Fibroblast of lung (primary cell): ENCODE measurements around the gene TCF23. TPM values are rescaled to one million over a fixed set of nuclear protein-coding genes. Genes with fewer than 3 reads are reported as not detected.

ENCODE experiments used
- DNase-seq, 2 donors: peaks; one replicate each; pipeline versions ENCODE4 v3.0.0 to v3.0.0-alpha.2; 2010; ENCODE audit warnings: low read depth in 2 of 2
- H2AFZ ChIP-seq: 2 replicates; pipeline ENCODE4 v1.5.1; 2012; ENCODE audit warnings: low read length, control low read depth, inconsistent platforms
- H3K27ac ChIP-seq: 2 replicates; pipeline ENCODE4 v1.5.1; 2011; ENCODE audit warnings: low read length, control low read depth; ENCODE audit not compliant: insufficient read depth
- H3K27me3 ChIP-seq: 2 replicates; pipeline ENCODE4 v1.5.1; 2011; ENCODE audit warnings: mild to moderate bottlenecking, low read length; ENCODE audit not compliant: control insufficient read depth, insufficient read depth
- H3K36me3 ChIP-seq: 2 replicates; pipeline ENCODE4 v1.5.1; 2011; ENCODE audit warnings: low read length; ENCODE audit not compliant: control insufficient read depth, insufficient read depth
- H3K4me1 ChIP-seq: 2 replicates; pipeline ENCODE4 v1.5.1; 2011; ENCODE audit warnings: low read length; ENCODE audit not compliant: control insufficient read depth, insufficient read depth; ENCODE audit errors: extremely low read depth
- H3K4me2 ChIP-seq: 2 replicates; pipeline ENCODE4 v1.5.1; 2011; ENCODE audit warnings: low read length, control low read depth; ENCODE audit not compliant: insufficient read depth; ENCODE audit errors: extremely low read depth
- H3K4me3 ChIP-seq, 4 experiments: fragments of 200-600 bp in 1 of 4; sonication (generic) in 1 of 4; replicated peaks in 1 of 4; 2 replicates each; pipeline ENCODE4 v1.5.1; 2011 to 2016; ENCODE audit warnings: low read length in 4 of 4, low read depth in 3 of 4, mild to moderate bottlenecking in 3 of 4, control low read depth in 2 of 4, inconsistent platforms in 1 of 4, mixed read lengths in 1 of 4; ENCODE audit not compliant: insufficient read depth in 1 of 4; ENCODE audit errors: control extremely low read depth in 1 of 4
- H3K79me2 ChIP-seq: 2 replicates; pipeline ENCODE4 v1.5.1; 2012; ENCODE audit warnings: mild to moderate bottlenecking, low read length, inconsistent platforms; ENCODE audit not compliant: control insufficient read depth, insufficient read depth
- H3K9ac ChIP-seq: 2 replicates; pipeline ENCODE4 v1.5.1; 2011; ENCODE audit warnings: mild to moderate bottlenecking, low read length, control low read depth; ENCODE audit not compliant: insufficient read depth
- H3K9me3 ChIP-seq: 2 replicates; pipeline ENCODE4 v1.5.1; 2012; ENCODE audit warnings: low read depth, low read length; ENCODE audit not compliant: control insufficient read depth, insufficient read depth
- H4K20me1 ChIP-seq: 2 replicates; pipeline ENCODE4 v1.5.1; 2011; ENCODE audit warnings: low read length; ENCODE audit not compliant: control insufficient read depth, insufficient read depth; ENCODE audit errors: extremely low read depth
- EZH2 ChIP-seq: IDR thresholded peaks from 2 replicates; pipeline ENCODE4 v1.5.1; 2012; ENCODE audit warnings: low read length, control low read depth, mild to moderate bottlenecking; ENCODE audit errors: missing control alignments
- polyA plus RNA-seq, 2 donors: library from polyadenylated mRNA; depleted of rRNA in 1 of 2; stranded (reverse) in 1 of 2; unstranded in 1 of 2; fragments of >200 nt; gene quantifications; 2 replicates each; pipeline ENCODE4 v1.2.1, GENCODE V29; 2011 to 2012; ENCODE audit warnings: missing spikeins in 1 of 2
- total RNA-seq: library from RNA; depleted of rRNA; stranded (reverse); fragments of >200 nt; gene quantifications from 2 replicates; pipeline ENCODE4 v1.2.1, GENCODE V29; 2014
- TF ChIP-seq, protein P1 (sequence below), 2 donors: IDR thresholded peaks in 1 of 2; conservative IDR thresholded peaks in 1 of 2; 1 replicate in 1 of 2; 2 replicates in 1 of 2; pipeline ENCODE4 v1.5.1; 2011 to 2012; ENCODE audit warnings: low read length in 2 of 2, control low read depth in 1 of 2, inconsistent platforms in 1 of 2, low read depth in 1 of 2, mild to moderate bottlenecking in 1 of 2

The TCF23 gene
- total and polyA plus RNA-seq, 2 donors (not counting 1 experiment from before 2014, with no cell fraction given): not detected

DNA sequence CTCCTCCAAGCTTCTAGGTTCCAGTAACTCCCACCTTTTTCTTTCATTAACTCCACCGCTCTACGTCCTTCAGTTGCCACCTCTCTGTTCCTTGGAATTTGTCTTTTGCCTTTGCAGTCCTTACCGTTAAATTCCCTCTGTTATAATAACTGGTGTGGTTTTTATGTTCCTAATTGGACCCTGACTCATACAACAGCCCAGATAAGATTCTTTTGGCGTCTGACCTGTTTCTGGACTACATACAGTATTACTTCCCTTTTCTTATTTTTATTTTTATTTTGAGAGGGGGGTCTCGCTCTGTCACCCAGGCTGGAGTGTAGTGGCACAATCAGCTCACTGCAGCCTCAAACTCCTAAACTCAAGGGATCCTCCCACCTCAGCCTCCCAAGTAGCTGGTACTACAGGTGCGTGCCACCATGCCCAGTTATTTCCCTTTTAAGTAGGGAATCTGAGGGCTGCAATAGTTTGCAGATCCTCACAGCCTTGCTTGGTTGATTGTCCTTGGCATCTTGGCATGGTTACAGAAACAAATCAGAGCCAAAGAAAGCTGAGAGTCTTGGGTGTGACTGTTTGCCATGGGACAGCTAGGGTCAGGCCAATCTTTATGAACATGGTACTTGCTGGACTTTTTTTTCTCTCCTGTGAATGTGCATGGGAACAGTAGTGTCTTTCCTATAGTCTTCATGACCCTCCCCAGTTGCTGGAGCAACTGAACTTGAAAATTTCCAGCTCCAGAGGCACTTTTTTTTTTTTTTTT, 22.0 kb downstream of the TCF23 start:
- TF ChIP-seq, protein P1, sequence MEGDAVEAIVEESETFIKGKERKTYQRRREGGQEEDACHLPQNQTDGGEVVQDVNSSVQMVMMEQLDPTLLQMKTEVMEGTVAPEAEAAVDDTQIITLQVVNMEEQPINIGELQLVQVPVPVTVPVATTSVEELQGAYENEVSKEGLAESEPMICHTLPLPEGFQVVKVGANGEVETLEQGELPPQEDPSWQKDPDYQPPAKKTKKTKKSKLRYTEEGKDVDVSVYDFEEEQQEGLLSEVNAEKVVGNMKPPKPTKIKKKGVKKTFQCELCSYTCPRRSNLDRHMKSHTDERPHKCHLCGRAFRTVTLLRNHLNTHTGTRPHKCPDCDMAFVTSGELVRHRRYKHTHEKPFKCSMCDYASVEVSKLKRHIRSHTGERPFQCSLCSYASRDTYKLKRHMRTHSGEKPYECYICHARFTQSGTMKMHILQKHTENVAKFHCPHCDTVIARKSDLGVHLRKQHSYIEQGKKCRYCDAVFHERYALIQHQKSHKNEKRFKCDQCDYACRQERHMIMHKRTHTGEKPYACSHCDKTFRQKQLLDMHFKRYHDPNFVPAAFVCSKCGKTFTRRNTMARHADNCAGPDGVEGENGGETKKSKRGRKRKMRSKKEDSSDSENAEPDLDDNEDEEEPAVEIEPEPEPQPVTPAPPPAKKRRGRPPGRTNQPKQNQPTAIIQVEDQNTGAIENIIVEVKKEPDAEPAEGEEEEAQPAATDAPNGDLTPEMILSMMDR (conservative IDR thresholded peaks at IDR 0.05 in 1 of 2, IDR thresholded peaks at IDR 0.05 in 1 of 2; ENCODE audit: low read depth in 1 of 2, low read length in 2 of 2): no peak
- no peak for TF ChIP-seq EZH2
- Histone ChIP-seq H3K79me2 (no peaks in the 10 kb centered on the region), H3K27ac (no peak overlapping the region), H2AFZ (no peak overlapping the region), H3K4me3 (no peak overlapping the region), H4K20me1 (no peaks in the 10 kb centered on the region), H3K4me1 (no peaks in the 10 kb centered on the region), H3K9me3 (no peaks in the 10 kb centered on the region), H3K9ac (no peak overlapping the region), H3K4me2 (no peak overlapping the region), H3K36me3 (no peaks in the 10 kb centered on the region), H3K27me3 (peaks cover 14% of the 10 kb centered on the region)
- peak in 1 of 2 donors; percentile 22 for DNase-seq

DNA sequence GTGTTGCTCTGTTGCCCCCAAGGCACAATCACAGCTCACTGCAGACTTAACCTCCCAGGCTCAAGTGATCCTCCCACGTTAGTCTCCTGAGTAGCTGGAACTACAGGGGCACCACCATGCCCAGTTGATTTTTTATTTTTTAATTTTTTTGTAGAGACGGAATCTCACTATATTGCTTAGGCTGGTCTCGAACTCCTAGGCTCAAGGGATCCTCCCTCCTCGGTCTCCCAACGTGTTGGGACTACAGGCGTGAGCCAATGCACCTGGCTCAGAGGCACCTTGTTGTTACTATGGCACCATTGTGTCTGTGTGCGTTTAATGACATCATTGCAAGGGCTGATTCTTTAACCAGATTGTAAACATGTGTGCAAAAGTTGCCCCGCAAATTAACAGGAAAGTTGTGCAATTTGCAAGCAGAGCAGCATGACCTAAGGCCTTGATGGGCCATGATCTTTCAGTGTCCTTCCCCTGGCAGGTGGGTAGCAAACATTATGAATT, 22.6 kb downstream of the TCF23 start:
- H2AFZ ChIP-seq: no peak overlapping the region
- H3K9ac ChIP-seq: no peak overlapping the region
- no peaks in the 10 kb centered on the region for H3K4me1 ChIP-seq
- no peak for DNase-seq
- H3K27me3 ChIP-seq: peaks cover 14% of the 10 kb centered on the region
- no peaks in the 10 kb centered on the region for H3K36me3 ChIP-seq
- H3K4me3 ChIP-seq: no peak overlapping the region
- no peaks in the 10 kb centered on the region for H3K9me3 ChIP-seq
- no peak overlapping the region for H3K27ac ChIP-seq
- no peak for TF ChIP-seq EZH2
- TF ChIP-seq, protein P1 (conservative IDR thresholded peaks at IDR 0.05 in 1 of 2, IDR thresholded peaks at IDR 0.05 in 1 of 2; ENCODE audit: low read depth in 1 of 2, low read length in 2 of 2): no peak
- no peak overlapping the region for H3K4me2 ChIP-seq
- H4K20me1 ChIP-seq: no peaks in the 10 kb centered on the region
- H3K79me2 ChIP-seq: no peaks in the 10 kb centered on the region

DNA sequence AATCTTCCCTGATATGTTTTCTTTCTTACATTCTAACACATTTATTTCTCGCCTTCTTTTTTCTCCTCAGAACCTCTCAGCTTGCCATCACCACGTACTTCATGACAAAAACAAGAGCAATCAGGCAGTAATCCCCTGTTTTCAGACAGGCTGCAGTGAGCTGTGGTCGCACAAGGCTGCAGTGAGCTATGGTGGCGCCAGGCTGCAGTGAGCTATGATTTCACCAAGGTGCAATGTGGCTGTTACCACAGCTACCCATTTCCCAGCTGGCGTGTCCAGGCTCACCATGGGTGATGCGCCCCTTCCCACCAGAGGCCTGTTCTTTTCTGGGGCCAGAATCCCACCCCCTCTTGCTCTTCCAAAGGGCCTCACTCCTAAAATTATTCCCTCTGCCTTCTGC, 25.8 kb downstream of the TCF23 start:
- TF ChIP-seq EZH2: no peak
- TF ChIP-seq, protein P1 (conservative IDR thresholded peaks at IDR 0.05 in 1 of 2, IDR thresholded peaks at IDR 0.05 in 1 of 2; ENCODE audit: low read depth in 1 of 2, low read length in 2 of 2): no peak
- no peaks in the 10 kb centered on the region for H3K79me2 ChIP-seq
- no peaks in the 10 kb centered on the region for H3K36me3 ChIP-seq
- H3K4me3 ChIP-seq: no peak overlapping the region
- H3K27me3 ChIP-seq: peaks cover 14% of the 10 kb centered on the region
- no peaks in the 10 kb centered on the region for H4K20me1 ChIP-seq
- H3K9ac ChIP-seq: no peak overlapping the region
- H3K9me3 ChIP-seq: no peaks in the 10 kb centered on the region
- peak in 1 of 2 donors; percentile 19 for DNase-seq
- H3K4me2 ChIP-seq: no peak overlapping the region
- H3K27ac ChIP-seq: no peak overlapping the region
- H3K4me1 ChIP-seq: no peaks in the 10 kb centered on the region
- H2AFZ ChIP-seq: no peak overlapping the region
